Endothelial cell (in vitro differentiated cells): Measurements from ENCODE around the gene DNASE1L3. TPM values are rescaled to one million over a fixed set of nuclear protein-coding genes. Genes with fewer than 3 reads are reported as not detected.
A peak's percentile ranks its signal among the peaks of the same experiment; 100 is the strongest.

Source experiments
- DNase-seq: peaks from one replicate; pipeline ENCODE4 v3.0.0; 2021; ENCODE audit warnings: low spot score
- H3K27ac Mint-ChIP-seq: one replicate; pipeline ENCODE4 v1.8.0; 2021; ENCODE audit warnings: mixed read lengths, inconsistent platforms; ENCODE audit not compliant: unreplicated experiment
- H3K27me3 Mint-ChIP-seq: one replicate; pipeline ENCODE4 v1.8.0; 2021; ENCODE audit warnings: mild to moderate bottlenecking, moderate library complexity, mixed read lengths, inconsistent platforms; ENCODE audit not compliant: unreplicated experiment
- H3K36me3 Mint-ChIP-seq: one replicate; pipeline ENCODE4 v1.8.0; 2021; ENCODE audit warnings: mild to moderate bottlenecking, low read depth, mixed read lengths, inconsistent platforms; ENCODE audit not compliant: unreplicated experiment
- H3K4me1 Mint-ChIP-seq: one replicate; pipeline ENCODE4 v1.8.0; 2021; ENCODE audit warnings: mild to moderate bottlenecking, mixed read lengths, inconsistent platforms; ENCODE audit not compliant: unreplicated experiment
- H3K4me3 Mint-ChIP-seq: one replicate; pipeline ENCODE4 v1.8.0; 2021; ENCODE audit warnings: mild to moderate bottlenecking, mixed read lengths, inconsistent platforms; ENCODE audit not compliant: unreplicated experiment
- H3K9me3 Mint-ChIP-seq: one replicate; pipeline ENCODE4 v1.8.0; 2021; ENCODE audit warnings: mixed read lengths, inconsistent platforms; ENCODE audit not compliant: unreplicated experiment
- CTCF ChIP-seq: fragments of 200-600 bp; sonication (generic); IDR thresholded peaks from one replicate; pipeline ENCODE4 v1.5.0; 2021; ENCODE audit warnings: antibody characterized with exemption; ENCODE audit not compliant: unreplicated experiment
- total RNA-seq: library from RNA; stranded (reverse); fragmentation: NEBNext Ultra II Directional; extraction: Animal tissue kit (Norgen Biotek cat#: 25700); gene quantifications from one replicate; pipeline ENCODE4 v1.2.1, GENCODE V29; 2021; ENCODE audit not compliant: unreplicated experiment

The DNASE1L3 gene
- total RNA-seq, 1 donor from 2014 or later, result 1.6 TPM

- DNase-seq, result no peak
- H3K27ac Mint-ChIP-seq, result no peak overlapping the region
- no peak for TF ChIP-seq CTCF
- H3K4me1 Mint-ChIP-seq, result no peaks in the 10 kb centered on the region
- peaks cover 4% of the 10 kb centered on the region for H3K27me3 Mint-ChIP-seq
- H3K9me3 Mint-ChIP-seq, result no peaks in the 10 kb centered on the region
- no peaks in the 10 kb centered on the region for H3K36me3 Mint-ChIP-seq
- no peak overlapping the region for H3K4me3 Mint-ChIP-seq
Observed at GRCh38 chr3:58223855-58224254, 13.1 kb upstream of the DNASE1L3 start.

DNA sequence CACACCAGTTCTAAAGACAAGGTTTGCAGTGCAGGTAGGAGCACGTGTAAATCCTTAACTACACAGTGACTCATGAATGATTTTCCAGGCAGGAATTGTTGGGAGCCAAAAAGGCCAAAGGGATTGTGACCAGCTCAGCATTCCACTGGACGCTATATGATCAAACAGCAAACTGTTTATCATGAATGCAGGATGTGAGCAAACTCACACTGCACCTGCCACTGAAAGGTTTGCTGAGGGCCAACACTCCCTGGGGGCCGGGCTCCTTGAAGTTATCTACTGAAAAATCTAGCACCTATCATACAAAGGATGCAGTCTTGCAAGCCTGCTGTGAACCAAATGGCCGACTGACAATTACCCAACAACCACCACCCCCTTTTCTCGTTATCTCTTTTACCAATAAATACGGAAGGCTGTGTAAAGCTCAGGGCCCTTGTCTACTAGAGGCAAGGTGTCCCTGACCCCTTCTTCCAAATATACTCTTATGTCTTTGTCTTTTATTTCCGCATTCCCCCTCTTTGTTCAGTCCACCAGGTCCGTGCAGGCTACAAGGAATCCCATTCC lies 11.5 kb upstream of the DNASE1L3 start:
- DNase-seq, result no peak
- H3K36me3 Mint-ChIP-seq, result no peaks in the 10 kb centered on the region
- H3K27me3 Mint-ChIP-seq, result peaks cover 6% of the 10 kb centered on the region
- no peak overlapping the region for H3K4me3 Mint-ChIP-seq
- no peak overlapping the region for H3K27ac Mint-ChIP-seq
- H3K9me3 Mint-ChIP-seq, result no peaks in the 10 kb centered on the region
- no peaks in the 10 kb centered on the region for H3K4me1 Mint-ChIP-seq
- no peak for TF ChIP-seq CTCF

GRCh38 chr3:58218904-58219303 lies 8.1 kb upstream of the DNASE1L3 start:
- H3K9me3 Mint-ChIP-seq, result no peaks in the 10 kb centered on the region
- no peak overlapping the region for H3K27ac Mint-ChIP-seq
- H3K4me1 Mint-ChIP-seq, result peaks cover 2% of the 10 kb centered on the region
- H3K4me3 Mint-ChIP-seq, result no peak overlapping the region
- no peak for DNase-seq
- peaks cover 6% of the 10 kb centered on the region for H3K27me3 Mint-ChIP-seq
- H3K36me3 Mint-ChIP-seq, result no peaks in the 10 kb centered on the region
- no peak for TF ChIP-seq CTCF

- Mint-ChIP-seq H3K27ac (no peak overlapping the region), H3K36me3 (no peaks in the 10 kb centered on the region), H3K27me3 (peaks cover 2% of the 10 kb centered on the region), H3K9me3 (no peaks in the 10 kb centered on the region), H3K4me3 (no peak overlapping the region), H3K4me1 (peaks cover 2% of the 10 kb centered on the region)
- peak; percentile 63 for TF ChIP-seq CTCF
- peak; percentile 64 for DNase-seq
Observed at GRCh38 chr3:58217209-58217811, 6.5 kb upstream of the DNASE1L3 start.

GRCh38 chr3:58216496-58217195 lies 5.9 kb upstream of the DNASE1L3 start:
- H3K27ac Mint-ChIP-seq, result no peak overlapping the region
- no peaks in the 10 kb centered on the region for H3K9me3 Mint-ChIP-seq
- no peak for DNase-seq
- TF ChIP-seq CTCF, result no peak
- peaks cover 2% of the 10 kb centered on the region for H3K27me3 Mint-ChIP-seq
- no peaks in the 10 kb centered on the region for H3K36me3 Mint-ChIP-seq
- H3K4me3 Mint-ChIP-seq, result no peak overlapping the region
- peaks cover 3% of the 10 kb centered on the region for H3K4me1 Mint-ChIP-seq
